A204.1 (cell line): Measurements from ENCODE around the gene NPHP4.

Experiments used
- FAIRE-seq: peaks from 2 replicates; lab custom pipeline; 2012; peaks lifted over from hg19 to GRCh38; lab: Jason Lieb, UNC

The NPHP4 gene

GRCh38 chr1:5992026-5992813 lies at the start of gene NPHP4:
TSS of gene NPHP4 (minus strand) at chr1:5992425. CDS start at chr1:5986289, 6,136 bp downstream.
- FAIRE-seq = peak; percentile 99

- FAIRE-seq = no peak
Measured at GRCh38 chr1:6041432-6042062, 49.3 kb upstream of the NPHP4 start.

- no peak for FAIRE-seq
Measured at GRCh38 chr1:6040861-6041415, 48.7 kb upstream of the NPHP4 start.

- FAIRE-seq = no peak
Measured at GRCh38 chr1:6040444-6040843, 48.2 kb upstream of the NPHP4 start.

GRCh38 chr1:6039031-6039430 lies 46.8 kb upstream of the NPHP4 start:
- no peak for FAIRE-seq

- no peak for FAIRE-seq
Measured at GRCh38 chr1:6038603-6039002, 46.4 kb upstream of the NPHP4 start.

- no peak for FAIRE-seq
Measured at GRCh38 chr1:6037338-6037762, 45.1 kb upstream of the NPHP4 start.

GRCh38 chr1:6035719-6036118 lies 43.5 kb upstream of the NPHP4 start:
- no peak for FAIRE-seq

- FAIRE-seq = no peak
Measured at GRCh38 chr1:6035303-6035702, 43.1 kb upstream of the NPHP4 start.

GRCh38 chr1:6034750-6035096 lies 42.5 kb upstream of the NPHP4 start:
- FAIRE-seq = no peak

- no peak for FAIRE-seq
Measured at GRCh38 chr1:6033986-6034749, 41.9 kb upstream of the NPHP4 start.

GRCh38 chr1:6033124-6033523 lies 40.9 kb upstream of the NPHP4 start:
- no peak for FAIRE-seq

GRCh38 chr1:6030547-6031261 lies 38.5 kb upstream of the NPHP4 start:
- FAIRE-seq = no peak

- FAIRE-seq = no peak
Measured at GRCh38 chr1:6030132-6030531, 37.9 kb upstream of the NPHP4 start.

GRCh38 chr1:6029351-6029750 lies 37.1 kb upstream of the NPHP4 start:
- no peak for FAIRE-seq

- FAIRE-seq = no peak
Measured at GRCh38 chr1:6028042-6028850, 36.0 kb upstream of the NPHP4 start.

- no peak for FAIRE-seq
Measured at GRCh38 chr1:6027591-6027990, 35.4 kb upstream of the NPHP4 start.

- no peak for FAIRE-seq
Measured at GRCh38 chr1:6026095-6026809, 34.0 kb upstream of the NPHP4 start.

- no peak for FAIRE-seq
Measured at GRCh38 chr1:6025269-6026094, 33.3 kb upstream of the NPHP4 start.

GRCh38 chr1:6024376-6024775 lies 32.2 kb upstream of the NPHP4 start:
- no peak for FAIRE-seq
